Fibroblast of skin of right quadriceps (primary cell): ENCODE data around the gene TREH.
"Not testable (repeated sequence)": the region's sequence is repeated elsewhere in the genome, so short reads cannot be mapped to it uniquely, and the experiment has no call there.

ENCODE experiments used
- DNase-seq: peaks from one replicate; pipeline ENCODE4 v3.0.0-alpha.2; 2013

The TREH gene, protein sequence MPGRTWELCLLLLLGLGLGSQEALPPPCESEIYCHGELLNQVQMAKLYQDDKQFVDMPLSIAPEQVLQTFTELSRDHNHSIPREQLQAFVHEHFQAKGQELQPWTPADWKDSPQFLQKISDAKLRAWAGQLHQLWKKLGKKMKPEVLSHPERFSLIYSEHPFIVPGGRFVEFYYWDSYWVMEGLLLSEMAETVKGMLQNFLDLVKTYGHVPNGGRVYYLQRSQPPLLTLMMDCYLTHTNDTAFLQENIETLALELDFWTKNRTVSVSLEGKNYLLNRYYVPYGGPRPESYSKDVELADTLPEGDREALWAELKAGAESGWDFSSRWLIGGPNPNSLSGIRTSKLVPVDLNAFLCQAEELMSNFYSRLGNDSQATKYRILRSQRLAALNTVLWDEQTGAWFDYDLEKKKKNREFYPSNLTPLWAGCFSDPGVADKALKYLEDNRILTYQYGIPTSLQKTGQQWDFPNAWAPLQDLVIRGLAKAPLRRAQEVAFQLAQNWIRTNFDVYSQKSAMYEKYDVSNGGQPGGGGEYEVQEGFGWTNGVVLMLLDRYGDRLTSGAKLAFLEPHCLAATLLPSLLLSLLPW

DNA sequence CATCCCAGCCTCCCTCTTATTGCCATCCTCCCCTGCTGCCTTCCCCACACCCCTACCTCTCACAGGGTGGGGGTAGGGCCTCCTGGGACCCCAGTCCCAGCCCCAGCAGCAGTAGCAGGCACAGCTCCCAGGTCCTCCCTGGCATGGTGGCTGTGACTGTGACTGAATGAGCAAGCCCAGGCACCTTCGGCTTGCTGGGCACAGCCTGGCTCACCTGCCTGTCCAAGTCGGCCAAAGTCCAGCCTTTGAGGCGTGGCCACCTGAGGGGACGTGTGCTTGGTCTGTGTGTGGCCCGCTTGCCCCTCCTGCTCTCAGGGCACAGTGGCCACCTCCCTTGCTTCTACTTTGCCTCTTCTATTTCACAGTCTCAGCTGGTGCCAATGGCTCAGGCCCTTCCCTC is at the start of gene TREH:
TSS of gene TREH (minus strand) at position 168 of the 400 bp plus-strand sequence. CDS start at position 145, 23 bp downstream.
- no peak for DNase-seq

DNA sequence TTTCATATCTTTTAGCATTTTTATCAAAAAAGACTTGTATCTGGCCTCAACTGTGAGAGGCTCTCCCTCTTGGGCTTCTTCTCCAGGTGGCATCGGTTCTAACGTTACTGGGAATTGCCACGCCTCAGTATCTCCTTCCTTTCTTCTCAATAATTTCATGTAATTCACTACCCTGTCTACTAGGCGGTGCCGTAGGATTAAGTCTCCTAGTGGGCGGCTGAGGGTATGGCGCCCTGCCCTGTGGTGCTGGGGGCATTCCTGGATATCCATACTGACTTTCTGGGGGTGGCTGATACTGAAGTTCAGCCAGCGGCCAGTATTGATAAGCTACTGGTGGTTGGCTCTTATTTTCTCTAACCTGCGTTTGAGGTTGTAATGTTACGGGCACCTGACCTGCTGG is 48.7 kb upstream of the TREH start:
- not testable (repeated sequence) for DNase-seq

DNA sequence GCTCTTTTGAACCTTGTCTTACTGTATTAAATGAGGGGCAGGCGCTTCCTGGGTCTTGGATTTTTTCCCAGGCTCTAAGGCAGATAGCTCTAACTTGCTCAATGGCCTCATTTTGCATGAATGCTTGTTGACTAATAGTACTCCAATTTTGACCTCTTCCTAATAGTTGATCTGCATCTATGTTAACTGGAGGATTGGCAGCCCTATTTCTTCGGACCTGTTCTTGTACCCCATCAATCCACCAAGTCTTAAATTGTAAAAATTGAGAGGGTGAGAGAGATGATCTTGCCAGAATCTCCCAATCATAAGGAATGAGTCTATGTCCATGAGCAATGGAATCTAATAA is 48.2 kb upstream of the TREH start:
- not testable (repeated sequence) for DNase-seq

DNA sequence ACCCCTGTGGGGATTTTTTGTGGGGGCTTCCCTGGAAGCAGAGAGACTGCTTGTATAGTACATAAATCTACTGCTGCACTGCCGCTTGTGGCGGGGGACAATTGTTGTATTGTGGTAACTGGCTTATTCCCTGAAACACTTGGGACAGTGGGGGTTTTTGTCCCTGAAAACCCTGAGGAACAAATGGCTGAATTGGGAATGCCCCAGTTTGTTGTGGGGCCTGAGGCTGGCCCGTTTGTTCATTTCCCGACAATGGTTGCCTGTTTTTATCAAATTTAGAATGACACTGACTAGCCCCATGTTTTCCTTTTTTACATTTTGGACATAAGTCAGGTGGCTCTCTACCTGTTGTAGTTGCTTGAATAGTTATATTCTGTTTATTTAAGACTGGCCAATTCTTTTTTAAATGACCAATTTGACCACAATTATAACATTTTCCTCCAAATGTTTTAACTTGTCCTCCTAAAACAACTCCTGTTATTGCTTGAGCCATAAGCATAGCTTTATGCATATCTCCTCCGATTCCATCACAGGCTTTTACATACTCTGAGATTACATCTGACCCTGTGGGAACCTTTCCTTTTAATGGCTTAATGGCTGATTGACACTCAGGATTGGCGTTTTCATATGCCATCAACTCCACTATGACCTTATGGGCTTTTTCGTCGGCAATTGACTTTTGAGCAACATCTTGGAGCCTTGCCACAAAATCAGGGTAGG is 47.7 kb upstream of the TREH start:
- DNase-seq = not testable (repeated sequence)

DNA sequence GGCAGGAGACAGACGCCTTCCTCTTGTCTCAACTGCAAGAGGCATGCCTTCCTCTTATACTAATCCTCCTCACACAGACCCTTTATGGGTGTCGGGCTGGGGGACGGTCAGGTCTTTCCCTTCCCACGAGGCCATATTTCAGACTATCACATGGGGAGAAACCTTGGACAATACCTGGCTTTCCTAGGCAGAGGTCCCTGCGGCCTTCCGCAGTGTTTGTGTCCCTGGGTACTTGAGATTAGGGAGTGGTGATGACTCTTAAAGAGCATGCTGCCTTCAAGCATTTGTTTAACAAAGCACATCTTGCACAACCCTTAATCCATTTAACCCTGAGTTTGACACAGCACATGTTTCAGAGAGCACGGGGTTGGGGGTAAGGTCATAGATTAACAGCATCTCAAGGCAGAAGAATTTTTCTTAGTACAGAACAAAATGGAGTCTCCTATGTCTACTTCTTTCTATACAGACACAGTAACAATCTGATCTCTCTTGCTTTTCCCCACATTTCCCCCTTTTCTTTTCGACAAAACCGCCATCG is 42.1 kb upstream of the TREH start:
- not testable (repeated sequence) for DNase-seq

DNA sequence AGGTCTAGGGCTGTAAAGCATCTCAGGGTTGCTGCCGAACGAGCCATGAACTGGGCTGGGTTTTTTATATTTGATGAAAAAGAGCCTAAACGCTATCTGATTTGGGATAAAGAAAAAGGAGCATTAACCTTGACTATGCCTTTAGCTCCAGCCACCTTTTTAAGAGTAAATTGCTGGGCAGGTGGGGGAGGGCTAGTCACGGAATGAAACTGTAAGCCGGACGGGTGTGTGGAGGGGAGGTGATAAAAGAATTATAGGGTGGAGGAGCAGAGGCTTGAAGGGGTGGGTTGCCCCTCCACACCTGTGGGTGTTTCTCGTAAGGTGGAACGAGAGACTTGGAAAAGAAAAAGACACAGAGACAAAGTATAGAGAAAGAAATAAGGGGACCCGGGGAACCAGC is 41.3 kb upstream of the TREH start:
- DNase-seq = not testable (repeated sequence)

DNA sequence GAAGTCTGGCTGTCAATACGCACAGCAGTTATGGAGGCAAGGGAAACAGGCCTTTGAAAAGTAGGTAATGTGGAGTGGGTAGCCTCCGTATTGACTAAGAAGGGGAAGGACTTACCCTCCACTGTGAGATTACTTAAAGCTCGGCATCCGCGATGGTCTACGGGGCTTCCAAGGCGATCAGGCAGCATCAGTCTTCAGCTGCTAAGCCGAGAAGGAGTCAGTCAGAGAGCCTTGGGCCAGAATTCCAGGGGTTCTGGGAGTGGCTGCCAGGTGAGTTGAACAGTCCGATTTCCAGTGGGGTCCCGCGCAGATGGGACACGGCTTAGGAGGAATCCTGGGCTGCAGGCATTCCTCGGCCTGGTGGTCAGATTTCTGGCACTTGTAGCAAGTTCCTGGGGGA is 40.6 kb upstream of the TREH start:
- not testable (repeated sequence) for DNase-seq

DNA sequence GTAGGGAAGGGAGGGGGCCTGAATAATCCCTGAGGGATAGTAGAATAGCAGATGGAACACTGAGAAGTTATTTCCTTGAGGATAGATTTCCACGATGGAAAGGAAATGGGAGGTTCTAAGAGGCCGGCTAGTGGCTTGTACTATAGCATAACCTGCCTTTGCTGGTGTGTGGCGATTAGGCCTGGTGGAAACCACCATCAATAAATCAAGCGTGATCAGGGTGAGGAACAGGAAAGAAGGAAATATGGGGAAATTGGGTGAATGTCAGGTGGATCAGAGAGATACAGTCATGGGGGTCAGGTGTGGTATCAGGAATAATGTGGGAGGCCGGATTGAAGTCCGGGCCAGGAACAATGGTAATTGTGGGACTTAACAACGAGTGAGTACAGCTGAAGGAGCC is 39.1 kb upstream of the TREH start:
- DNase-seq = not testable (repeated sequence)

DNA sequence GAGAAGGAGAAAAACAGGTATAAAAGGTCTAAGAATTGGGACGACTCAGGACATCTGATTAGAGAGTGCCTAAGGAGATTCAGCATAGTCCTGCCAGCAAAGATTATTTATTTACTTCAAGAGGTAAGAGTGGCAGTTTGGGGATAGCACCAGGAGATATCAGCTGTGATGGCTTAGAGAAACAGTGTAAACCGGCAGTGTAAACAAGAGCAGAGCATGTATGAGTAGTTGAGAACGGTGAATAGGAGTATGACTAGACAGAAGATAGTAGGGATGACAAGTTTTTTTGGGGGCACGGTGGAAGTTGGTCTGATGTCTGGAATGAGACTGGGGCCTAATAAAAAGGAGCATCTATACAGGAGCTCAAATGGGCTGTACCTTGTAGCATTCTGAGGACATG is 38.3 kb upstream of the TREH start:
- DNase-seq = not testable (repeated sequence)

DNA sequence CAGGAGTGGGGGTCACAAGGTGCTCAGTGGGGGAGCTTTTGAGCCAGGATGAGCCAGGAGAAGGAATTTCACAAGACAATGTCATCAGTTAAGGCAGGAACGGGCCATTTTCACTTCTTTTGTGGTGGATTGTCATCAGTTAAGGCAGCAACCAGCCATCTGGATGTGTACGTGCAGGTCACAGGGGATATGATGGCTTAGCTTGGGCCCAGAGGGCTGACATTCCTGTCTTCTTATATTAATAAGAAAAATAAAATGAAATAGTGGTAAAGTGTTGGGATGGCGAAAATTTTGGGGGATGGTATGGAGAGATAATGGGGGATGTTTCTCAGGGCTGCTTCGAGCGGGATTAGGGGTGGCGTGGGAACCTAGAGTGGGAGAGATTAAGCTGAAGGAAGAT is 37.8 kb upstream of the TREH start:
- not testable (repeated sequence) for DNase-seq

DNA sequence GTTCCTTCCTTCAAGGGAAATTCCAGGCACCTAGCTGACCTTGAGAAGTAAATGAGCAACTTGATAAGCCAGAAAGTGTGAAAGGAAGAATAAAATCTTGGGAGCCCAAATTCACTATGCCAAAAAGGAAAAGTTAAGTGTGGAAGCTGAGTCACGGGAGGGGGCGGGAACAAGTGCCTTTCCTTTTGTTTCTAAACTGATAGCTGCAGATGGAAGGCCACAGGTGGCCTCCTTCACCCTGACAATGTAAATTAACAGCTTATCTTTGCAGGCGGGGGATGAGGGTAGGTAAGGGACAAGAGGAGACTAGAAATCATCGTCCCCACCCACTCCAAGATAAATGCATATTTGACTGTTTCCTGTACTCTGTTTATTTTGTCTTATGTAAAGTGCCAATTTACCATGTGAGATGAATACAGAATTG is 36.4 kb upstream of the TREH start:
- no peak for DNase-seq

DNA sequence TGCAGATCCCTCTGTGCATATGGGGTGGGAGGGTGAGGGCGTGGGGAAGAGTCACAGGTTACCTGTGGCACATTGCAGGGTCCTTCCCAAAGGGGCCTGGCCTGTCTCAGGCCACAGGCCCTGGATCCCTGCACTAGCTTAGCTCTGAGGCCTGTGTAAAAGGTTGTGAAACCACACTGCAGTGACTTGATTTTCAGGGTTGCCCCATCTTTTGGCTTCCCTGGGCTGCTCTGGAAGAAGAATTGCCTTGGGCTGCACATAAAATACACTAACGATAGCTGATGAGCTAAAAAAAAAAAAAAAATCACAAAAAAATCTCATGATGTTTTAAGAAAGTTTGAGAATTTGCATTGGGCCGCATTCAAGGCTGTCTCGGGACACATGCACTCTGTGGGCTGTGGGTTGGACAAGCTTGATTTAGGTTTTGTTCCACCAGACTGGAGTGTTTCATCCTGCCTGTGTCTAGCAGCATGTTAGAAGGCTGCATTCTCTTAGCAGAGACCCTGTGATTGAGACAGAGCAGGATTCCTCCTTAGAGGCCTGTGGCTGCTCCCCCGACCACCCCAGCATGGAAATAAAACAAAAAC is 35.9 kb upstream of the TREH start:
- DNase-seq = no peak

DNA sequence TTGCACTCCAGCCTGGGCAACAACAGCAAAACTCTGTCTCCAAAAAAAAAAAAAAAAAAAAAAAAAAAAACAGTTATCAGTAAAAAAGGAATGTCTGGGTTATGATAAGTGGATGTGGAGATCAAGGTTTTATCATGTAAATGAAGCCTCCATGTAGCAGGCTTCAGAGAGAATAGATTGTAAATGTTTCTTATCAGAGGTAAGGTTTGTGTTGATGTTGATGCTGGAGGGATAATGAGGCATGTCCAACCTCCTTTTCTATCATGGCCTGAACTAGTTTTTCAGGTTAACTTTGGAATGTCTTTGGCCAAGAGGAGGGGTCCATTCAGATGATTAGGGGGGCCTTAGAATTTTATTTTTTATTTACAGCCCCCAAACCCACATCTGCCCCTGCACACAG is 35.4 kb upstream of the TREH start:
- no peak for DNase-seq

DNA sequence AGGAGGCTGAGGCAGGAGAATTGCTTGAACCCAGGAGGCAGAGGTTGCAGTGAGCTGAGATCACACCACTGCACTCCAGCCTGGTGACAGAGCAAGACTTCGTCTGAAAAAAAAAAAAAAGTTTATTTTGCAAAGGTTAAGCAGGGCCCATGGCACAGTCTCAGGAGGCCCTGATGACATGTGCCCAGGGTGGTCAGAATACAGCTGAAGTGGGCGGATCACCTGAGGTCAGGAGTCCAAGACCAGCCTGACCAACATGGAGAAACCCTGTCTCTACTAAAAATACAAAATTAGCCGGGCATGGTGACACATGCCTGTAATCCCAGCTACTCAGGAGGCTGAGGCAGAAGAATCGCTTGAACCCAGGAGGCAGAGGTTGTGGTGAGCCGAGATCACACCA is 35.0 kb upstream of the TREH start:
- not testable (repeated sequence) for DNase-seq

DNA sequence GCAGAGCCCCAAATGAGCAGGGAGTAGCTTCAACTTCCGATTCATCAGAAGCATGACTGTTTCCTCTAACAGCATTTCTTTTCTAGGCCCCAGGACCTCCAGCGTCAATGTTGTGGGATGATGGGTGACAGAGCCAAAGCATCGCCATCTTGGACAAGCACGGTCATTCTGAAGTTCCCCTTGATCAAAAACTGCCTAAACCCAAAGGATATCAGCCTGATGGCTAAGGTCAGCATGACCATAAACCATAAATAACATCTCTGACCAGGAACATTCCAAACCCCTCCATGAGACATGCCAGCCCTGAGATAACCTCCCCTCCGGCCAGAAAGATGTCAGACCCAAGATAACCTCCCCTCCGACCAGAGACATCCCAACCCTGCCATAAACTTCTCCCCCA is 28.8 kb upstream of the TREH start:
- no peak for DNase-seq

DNA sequence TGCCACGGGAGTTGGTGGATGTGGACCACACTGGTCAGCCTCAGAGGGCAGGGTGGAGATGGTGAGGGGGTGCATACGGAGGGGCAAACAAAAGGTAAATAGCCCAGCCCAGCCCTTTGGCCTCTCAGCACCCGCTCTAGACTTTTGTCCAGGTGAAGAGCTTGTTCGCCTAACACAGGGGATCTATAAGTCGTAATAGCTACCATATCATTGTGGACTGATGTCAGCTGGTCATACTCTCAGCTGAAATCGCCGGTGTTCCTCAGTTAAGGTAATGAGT is 27.0 kb upstream of the TREH start:
- no peak for DNase-seq

DNA sequence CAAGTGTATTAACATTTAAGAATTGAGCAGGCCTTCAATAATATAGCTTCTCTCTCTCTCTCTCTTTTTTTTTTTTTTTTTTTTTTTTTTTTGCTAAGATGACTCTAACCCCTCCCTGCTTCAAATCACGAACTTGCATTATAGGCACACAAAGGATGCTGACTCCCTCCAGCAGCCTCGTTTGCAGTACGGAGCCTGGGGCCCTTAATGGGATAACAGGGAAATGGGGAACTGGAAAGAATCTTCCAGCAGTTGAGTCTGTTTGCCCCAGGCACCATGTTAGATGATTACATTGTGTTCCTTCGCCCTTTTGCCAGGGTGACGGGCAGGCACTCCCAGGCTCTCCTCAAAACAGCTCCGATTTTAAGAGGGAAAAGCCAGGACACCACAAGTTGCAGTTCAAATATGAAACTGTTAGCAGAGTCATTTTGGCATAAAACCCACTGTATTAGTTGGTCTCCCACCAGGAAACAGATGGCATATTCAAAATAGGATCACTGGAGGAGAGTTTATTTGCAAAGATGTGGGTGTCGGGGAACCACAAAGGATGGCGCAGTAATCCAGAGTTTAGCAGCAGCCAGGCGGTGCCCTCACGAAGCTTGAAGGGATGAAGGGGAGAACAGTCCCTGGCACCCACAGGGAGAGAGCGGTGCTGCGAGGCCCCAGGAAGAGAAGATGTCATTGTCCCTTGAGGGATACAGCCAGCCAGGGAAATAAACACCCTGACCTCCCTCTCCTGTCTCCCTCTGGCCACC is 26.5 kb upstream of the TREH start:
- DNase-seq = no peak

DNA sequence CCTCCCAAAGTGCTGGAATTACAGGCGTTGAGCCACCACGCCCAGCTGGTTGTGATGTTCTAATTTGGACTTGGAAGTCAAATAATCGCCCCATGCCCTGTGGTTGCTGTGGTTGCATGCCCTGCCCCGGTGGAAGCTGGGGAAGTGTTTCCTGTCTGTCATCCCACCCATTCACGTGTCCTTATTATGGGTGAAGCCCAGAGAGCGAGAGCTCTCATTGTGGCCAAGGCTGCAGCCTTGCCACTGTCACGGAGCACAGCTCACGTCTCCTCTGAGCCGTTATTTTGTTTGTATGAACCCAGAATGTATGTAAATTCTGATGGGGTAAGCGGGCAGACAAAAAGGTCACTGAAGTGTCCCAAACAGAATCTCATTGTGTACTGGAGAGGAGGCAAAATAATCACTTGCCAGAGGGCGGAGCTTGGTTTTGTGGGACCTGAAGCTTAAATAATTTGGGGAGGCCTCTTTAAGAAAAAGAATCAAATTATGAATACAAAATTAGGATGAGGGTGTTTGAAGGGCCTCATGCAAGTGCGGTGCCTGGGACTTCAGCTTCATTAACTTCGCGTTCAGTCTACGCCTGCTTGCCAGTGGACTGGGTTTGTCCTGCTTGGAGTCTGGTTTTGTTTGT is 25.8 kb upstream of the TREH start:
- DNase-seq = no peak

DNA sequence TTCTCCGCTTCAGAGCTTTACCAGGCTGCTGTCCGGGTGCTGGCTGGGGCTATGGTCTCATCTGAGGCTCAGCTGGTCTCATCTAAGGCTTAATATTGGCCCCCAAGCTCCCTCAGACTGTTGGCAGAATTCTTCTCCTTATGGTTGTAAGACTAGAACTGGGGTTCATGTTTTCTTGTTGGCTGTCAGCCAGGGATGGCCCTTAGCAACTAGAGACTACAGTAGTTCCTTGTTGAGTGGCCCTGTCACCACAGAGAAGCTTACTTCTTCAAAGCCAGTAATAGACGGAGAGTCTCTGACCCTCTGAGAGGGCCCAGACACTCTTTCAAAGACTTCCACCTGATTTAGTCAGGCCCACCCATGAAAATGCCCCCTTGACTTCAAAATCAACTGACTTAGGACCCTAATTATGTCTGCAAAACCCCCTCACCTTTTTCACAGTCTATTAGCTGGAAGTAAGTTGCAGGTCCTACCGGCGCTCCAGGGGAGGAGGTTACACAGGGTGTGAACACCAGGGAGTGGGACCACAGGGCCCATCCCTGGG is 24.2 kb upstream of the TREH start:
- no peak for DNase-seq

DNA sequence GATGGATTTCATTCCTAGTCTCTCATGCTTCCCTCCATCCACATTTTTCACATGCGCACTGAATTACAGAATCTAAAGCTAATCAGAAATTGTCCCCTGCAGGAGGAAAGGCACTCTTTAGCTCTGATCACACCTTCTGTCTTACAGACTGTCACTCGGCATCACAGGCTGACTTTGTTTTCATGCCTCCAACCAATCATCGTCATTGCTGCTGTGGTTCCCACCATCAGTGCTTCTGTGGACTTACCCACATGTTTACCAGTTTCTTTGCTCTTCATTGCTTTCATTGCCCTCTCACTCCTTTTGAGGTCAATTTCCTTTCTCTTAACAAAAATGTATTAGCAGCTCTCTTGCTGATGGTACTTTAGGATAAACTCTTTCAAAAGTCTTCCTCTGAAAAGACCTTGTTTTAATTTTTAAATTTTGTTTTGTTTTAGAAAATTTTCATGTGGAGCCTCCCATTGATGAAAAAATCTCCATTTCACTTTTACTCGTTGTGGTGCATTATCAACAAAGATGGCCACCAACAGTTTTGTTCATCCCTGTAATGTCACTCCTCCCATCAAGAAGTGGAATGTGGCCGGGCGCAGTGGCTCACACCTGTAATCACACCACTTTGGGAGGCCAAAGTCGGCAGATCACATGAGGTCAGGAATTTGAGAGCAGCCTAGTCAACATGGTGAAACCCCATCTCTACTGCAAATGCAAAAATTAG is 20.2 kb upstream of the TREH start:
- no peak for DNase-seq

DNA sequence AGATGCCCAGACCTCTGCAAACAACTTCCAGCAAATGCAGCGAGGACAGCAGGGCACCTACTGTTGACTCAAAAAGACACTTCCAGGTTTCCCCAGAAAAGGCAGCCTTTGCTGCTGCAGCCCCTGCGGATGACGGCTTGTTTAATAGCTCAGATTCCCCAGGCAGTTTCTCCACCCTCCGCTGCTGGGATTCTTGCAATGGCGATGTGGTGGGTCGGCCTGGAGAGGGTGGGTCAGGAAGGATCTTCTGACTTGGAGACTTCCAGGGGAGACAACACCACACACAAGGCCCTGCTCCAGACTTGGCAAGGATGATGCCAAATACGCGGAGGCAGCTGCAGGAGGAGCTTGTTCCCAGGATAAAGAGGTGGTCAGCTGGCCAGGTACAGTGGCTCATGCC is 17.9 kb upstream of the TREH start:
- no peak for DNase-seq
